ENCODE data around the gene GAL. TPM values are rescaled to one million over a fixed set of nuclear protein-coding genes. Genes with fewer than 3 reads are reported as not detected.

The GAL gene
- total RNA-seq, 1 experiment from 2014 or later, result 65.2 TPM

DNA sequence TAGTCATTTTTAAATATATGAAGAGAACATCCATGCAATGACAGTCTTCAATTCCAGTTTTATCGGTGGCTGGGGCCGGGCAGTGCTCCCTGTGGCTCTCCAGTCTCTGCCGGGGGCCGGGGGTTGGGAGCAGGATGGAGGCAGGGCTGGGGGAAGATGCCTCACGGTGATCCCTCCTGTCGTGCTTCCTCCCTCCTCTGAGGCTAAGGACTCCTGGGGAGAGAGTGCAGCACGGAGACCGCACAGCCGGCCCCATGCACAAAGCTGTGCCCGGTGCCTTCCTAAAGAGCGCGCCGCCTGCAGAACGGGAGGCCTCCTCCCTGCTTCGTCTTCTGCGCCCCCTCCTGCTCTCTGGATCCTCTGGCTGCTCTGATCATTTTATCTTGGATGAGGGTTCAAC lies 20.5 kb downstream of the GAL start:
- H3K9ac ChIP-seq (ENCODE audit: extremely low read depth, insufficient read length, low read length), result no peak overlapping the region
- no peak overlapping the region for H2BK20ac ChIP-seq (ENCODE audit: low read depth, low read length, poor library complexity, severe bottlenecking)
- H3K4me1 ChIP-seq (ENCODE audit: insufficient read depth, low read length), result peaks cover 5% of the 10 kb centered on the region; the same call in 1 of the 2 replicates
- DNase-seq, result peak; percentile 70
- H2BK120ac ChIP-seq (ENCODE audit: low read depth, low read length, poor library complexity, severe bottlenecking), result no peak overlapping the region
- no peaks in the 10 kb centered on the region for H3K23me2 ChIP-seq (ENCODE audit: insufficient read length, low read depth, low read length, poor library complexity, severe bottlenecking)
- no peak overlapping the region for H3K27ac ChIP-seq (ENCODE audit: insufficient read length, low read depth, low read length)
- TF ChIP-seq CTCF (conservative IDR thresholded peaks at IDR 0.05), result no peak; the same call in 2 of the 3 replicates
- H2BK15ac ChIP-seq (ENCODE audit: low read depth, low read length), result no peak overlapping the region
- H4K20me1 ChIP-seq (ENCODE audit: control insufficient read depth, insufficient read depth, insufficient read length), result no peaks in the 10 kb centered on the region
- no peak overlapping the region for H2AK5ac ChIP-seq (ENCODE audit: insufficient read length, low read length)
- H3K9me3 Mint-ChIP-seq, result peaks cover 3% of the 10 kb centered on the region in 2 experiments; a peak in 3 of 5 replicates
- peaks cover 0 to 3% (median 0%) of the 10 kb centered on the region in 3 experiments; a peak in 1 of 7 replicates for H3K36me3 Mint-ChIP-seq (ENCODE audit: insufficient read depth in 1 of 3, low read depth in 3 of 3)
- H3T11ph ChIP-seq (ENCODE audit: low read length), result no peak overlapping the region
- H2AFZ ChIP-seq (ENCODE audit: low read length), result no peak overlapping the region
- H3K79me1 ChIP-seq (ENCODE audit: insufficient read depth, low read depth, low read length, poor library complexity, severe bottlenecking), result no peaks in the 10 kb centered on the region
- no peaks in the 10 kb centered on the region for H3K27me3 ChIP-seq (ENCODE audit: insufficient read depth, low read length)
- H3K27ac Mint-ChIP-seq, result peak overlapping the region in 1 of 3 experiments; percentile 20; a peak in 1 of 7 replicates
- no peak overlapping the region for H3K4me2 ChIP-seq (ENCODE audit: insufficient read depth, insufficient read length, low read length)
- H3K4ac ChIP-seq (ENCODE audit: low read depth, low read length), result no peak overlapping the region
- no peaks in the 10 kb centered on the region for H3K79me2 ChIP-seq (ENCODE audit: insufficient read depth, low read length)
- no peak overlapping the region for H2BK12ac ChIP-seq (ENCODE audit: insufficient read length, low read depth, low read length)
- no peak overlapping the region for H3K23ac ChIP-seq (ENCODE audit: insufficient read length, low read depth, low read length)
- no peak overlapping the region for H3K14ac ChIP-seq (ENCODE audit: insufficient read depth, low read length)
- no peak overlapping the region for H4K91ac ChIP-seq (ENCODE audit: insufficient read length, low read depth, low read length)
- H4K5ac ChIP-seq (ENCODE audit: insufficient read length, low read depth, low read length), result no peak overlapping the region
- H2BK5ac ChIP-seq (ENCODE audit: insufficient read length, low read length), result no peak overlapping the region
- H3K4me3 Mint-ChIP-seq, result peak overlapping the region; percentile 17 to 19; a peak in 2 of 5 replicates
- H3K9me3 ChIP-seq (ENCODE audit: control insufficient read depth, low read depth, low read length), result no peaks in the 10 kb centered on the region
- H4K8ac ChIP-seq (replicated peaks; ENCODE audit: insufficient read length, low read depth, low read length), result no peak overlapping the region
- no peak overlapping the region for H3K18ac ChIP-seq (ENCODE audit: insufficient read length, low read depth, low read length)
- peaks cover 36 to 41% of the 10 kb centered on the region in 2 experiments for H3K4me1 Mint-ChIP-seq
- no peak overlapping the region for H3K56ac ChIP-seq (ENCODE audit: insufficient read length, low read depth, low read length)
- peaks cover 1% of the 10 kb centered on the region for H3K27me3 Mint-ChIP-seq (ENCODE audit: low read depth)
- WGBS (ENCODE audit: extremely low coverage, insufficient read length, low lambda C conversion rate), result no CpG with 5 or more reads among the region's 16 CpGs
